HuH-7.5 (cell line): ENCODE measurements around the gene DNAH10.

Source experiments
- DNase-seq: peaks from one replicate; pipeline ENCODE4 v3.0.0; 2011; ENCODE audit warnings: low spot score

Gene DNAH10

DNA sequence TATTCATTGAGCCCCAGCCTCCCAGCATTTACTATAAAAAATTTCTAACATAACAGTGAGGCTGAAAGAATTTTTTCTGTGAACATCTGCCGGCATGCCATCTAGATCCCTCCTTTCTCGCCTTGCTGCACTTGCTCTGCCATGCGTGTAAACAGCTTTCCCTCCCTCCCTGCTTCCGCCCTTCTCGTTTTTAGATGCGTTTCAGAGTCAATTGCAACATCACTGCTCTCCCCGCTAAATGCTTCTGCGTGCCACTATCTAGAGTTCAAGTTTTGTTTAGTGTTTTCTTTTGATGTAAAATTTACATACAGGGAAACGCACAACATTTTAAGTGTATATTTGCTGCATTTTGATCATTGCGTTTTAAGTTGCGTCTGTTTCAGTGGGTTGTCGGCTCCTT is 126.9 kb downstream of the DNAH10 start:
- no peak for DNase-seq

GRCh38 chr12:123889848-123890535 is 127.9 kb downstream of the DNAH10 start:
- no peak for DNase-seq

DNA sequence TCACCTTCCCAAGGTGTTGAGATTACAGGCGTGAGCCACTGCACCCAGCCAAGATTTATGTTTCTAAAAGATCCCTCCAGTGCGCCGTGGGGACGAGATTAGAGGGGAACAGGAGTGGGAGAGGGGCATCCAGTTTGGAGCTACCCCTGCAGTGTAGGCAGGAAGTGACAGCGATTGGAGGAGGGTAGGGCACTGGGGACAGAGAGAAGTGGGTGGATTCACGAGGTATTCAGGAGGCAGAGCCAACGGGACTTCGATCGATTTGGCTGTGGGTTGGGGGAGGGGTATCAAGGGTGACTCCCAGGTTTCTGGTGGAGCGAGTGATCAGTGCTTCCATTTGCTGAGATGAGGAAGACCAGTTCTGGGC is 128.4 kb downstream of the DNAH10 start:
- no peak for DNase-seq

DNA sequence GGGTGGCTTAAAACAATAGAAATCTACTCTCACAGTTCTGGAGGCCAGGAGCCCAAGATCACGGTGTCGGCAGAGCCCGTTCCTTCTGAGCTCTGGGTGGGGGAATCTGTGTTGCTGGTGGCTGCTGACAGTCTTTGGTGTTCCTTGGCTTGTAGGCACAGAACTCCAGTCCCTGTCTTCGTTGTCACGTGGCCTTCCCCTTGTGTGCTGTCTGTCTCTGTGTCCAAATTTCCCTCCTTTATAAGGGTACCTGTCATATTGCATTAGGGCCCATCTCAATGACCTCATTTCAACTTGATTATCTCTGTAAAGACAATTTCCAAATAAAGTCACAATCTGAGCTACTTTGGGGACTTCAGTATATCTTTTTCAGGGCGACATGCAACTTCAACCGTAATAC is 128.9 kb downstream of the DNAH10 start:
- DNase-seq: no peak

DNA sequence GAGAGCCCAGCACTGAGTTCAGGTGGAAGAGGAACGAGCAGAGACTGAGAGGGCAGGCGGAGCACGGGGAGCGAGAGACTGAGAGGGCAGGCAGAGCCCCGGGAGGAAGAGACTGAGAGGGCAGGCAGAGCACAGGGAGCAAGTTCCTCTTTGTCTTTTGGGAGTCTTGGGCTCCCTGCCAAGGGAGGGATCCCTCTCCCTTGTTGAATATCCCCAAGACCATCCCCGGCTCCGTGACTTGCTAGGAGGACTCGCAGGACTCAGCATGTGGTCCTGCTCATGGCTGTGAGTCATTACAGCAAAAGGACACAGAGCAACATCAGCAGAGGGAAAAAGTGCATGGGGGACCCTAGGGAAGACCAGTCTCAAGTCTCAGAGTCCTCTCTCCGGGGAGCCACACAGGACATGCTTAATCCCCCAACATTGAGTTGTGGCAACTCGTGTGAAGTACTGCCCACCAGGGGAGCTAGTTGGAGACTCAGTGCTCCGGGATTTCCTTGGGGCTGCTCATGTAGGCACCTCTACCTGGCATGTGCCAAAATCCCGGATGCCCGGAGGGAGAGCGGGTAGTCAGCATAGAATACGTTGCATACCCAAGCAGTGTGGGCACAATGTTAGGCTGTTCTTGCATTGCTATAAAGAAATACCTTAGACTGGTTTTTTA is 129.5 kb downstream of the DNAH10 start:
- no peak for DNase-seq

- no peak for DNase-seq
Observed at GRCh38 chr12:123892180-123892559, 130.1 kb downstream of the DNAH10 start.

DNA sequence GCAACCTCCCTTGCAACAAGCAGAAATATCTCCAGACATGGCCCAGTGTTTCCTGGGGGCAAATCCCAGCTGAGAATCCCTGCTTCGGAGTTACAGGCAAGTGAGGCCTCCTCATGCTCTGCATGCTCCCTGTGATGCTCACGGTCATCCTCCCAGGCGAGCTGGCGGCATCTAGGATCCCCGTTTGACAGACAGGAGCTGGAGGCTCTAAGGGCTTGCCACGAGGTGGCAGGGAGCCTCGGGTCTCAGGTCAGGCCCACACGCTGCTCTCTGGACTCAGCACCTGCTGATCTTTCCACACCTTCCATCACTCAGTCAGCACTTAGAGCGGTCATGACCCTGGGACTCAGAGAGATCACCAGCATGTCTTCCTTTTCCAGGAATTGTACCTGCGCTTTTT is 130.8 kb downstream of the DNAH10 start:
- no peak for DNase-seq

DNA sequence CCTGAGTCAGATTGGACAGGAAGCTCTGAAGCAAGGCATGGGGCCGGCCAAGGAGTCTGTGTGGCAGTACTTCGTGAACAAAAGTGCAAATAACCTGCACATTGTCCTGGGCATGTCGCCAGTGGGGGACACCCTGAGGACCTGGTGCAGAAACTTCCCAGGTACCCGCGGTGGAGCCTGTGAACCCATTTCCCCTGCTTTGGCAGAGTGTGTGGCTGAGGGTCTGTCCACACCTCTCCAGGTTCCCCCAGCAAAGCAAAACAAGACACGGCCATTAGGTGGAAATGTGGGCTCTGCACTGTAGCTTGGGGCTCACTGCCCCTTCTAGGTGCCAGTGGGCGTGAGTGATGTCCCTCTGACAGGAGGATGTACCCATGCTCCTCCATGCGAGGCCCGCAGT is 131.2 kb downstream of the DNAH10 start:
- DNase-seq: no peak

DNA sequence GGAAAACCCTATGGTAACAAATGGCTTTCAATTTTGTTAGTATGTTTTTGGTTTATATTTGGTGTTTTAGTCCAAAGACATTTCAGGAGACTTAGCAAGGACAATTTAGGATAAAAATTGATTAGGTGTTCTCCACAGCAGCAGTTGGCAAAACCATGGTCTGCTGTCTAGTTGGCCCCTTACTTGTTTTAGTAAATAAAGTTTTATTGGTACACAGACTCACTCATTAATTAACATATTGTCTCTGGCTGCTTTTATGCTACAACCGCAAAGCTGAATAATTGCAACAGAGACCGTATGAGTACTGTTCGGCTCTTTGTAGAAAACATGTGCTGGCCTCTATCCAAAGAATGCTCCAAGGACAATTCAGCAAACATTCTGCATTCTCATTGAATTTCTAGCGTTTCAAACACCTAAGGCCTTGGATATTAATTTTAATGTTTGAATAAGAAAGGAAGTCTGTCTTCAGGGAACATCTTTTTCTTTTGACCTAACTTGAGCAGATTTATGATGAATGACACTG is 132.8 kb downstream of the DNAH10 start:
- no peak for DNase-seq

GRCh38 chr12:123895451-123895850 is 133.3 kb downstream of the DNAH10 start:
- no peak for DNase-seq

DNA sequence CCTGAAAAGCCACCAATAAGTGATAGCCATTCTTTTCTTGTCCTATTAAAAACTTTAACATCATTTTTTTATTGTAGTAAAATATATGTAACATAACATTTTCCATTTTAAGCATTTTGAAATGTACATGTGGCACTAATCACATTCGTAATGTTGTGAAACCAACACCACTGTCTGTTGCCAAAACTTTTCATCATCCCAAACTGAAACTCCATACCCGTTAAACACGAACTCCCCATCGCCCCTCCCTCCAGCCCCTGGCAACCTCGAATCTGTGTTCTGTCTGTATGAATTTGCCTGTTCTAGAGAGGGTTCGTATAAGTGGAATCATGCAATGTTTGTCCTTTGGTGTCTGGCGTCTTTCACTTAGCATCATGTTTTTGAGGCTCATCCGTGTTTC is 134.7 kb downstream of the DNAH10 start:
- DNase-seq: no peak

DNA sequence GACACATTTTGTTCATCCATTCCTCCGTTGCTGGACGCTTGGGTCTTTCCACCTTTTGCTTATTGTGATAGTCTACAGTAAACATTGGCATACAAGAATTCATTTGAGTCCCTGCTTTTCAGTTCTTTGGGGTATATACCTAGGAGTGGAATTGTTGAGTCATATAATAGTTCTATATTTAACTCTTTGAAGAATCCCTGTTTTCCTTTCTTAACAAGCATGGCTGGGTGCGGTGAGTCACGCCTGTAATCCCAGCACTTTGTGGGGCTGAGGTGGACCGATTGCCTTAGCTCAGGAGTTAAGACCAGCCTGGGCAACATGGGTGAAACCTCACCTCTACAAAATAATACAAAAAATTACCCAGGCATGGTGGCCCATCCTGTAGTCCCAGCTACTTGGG is 135.1 kb downstream of the DNAH10 start:
- no peak for DNase-seq

DNA sequence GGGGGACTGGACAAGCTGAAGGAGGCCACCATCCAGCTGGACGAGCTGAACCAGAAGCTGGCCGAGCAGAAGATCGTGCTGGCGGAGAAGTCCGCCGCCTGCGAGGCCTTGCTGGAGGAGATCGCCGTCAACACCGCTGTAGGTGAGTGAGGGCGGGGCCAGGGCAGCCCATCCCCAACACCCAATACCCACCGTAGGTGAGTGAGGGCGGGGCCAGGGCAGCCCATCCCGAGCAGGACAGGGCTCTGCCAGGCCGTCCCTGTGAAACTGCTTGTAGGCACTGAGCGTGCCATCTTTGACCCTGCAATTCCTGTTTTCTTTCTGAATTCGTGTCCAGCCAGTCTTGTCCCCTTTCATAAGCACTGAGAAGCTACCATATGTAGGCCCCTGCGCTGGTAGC is 136.6 kb downstream of the DNAH10 start:
- DNase-seq: no peak

DNA sequence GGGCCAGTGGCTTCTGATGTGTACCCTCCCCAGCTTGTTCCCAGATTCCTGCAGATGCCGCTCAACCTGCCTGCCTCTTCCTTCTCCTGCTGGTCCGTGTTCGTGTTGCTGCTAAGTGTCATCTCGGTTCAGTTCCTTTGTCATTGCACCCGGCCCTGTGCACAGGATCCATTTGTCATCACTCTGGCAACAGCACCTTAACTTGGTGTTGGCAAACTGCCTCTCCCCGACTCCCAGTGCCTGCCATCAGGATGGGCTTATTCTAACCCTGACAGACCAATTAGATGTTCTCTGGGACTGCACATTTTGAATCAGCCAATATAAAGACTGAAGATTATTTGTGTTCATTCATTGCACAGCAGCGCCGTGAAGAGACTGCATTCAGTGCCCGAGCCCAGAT is 137.3 kb downstream of the DNAH10 start:
- DNase-seq: no peak

- no peak for DNase-seq
Observed at GRCh38 chr12:123900871-123901376, 138.8 kb downstream of the DNAH10 start.

- no peak for DNase-seq
Observed at GRCh38 chr12:123902821-123903220, 140.7 kb downstream of the DNAH10 start.

DNA sequence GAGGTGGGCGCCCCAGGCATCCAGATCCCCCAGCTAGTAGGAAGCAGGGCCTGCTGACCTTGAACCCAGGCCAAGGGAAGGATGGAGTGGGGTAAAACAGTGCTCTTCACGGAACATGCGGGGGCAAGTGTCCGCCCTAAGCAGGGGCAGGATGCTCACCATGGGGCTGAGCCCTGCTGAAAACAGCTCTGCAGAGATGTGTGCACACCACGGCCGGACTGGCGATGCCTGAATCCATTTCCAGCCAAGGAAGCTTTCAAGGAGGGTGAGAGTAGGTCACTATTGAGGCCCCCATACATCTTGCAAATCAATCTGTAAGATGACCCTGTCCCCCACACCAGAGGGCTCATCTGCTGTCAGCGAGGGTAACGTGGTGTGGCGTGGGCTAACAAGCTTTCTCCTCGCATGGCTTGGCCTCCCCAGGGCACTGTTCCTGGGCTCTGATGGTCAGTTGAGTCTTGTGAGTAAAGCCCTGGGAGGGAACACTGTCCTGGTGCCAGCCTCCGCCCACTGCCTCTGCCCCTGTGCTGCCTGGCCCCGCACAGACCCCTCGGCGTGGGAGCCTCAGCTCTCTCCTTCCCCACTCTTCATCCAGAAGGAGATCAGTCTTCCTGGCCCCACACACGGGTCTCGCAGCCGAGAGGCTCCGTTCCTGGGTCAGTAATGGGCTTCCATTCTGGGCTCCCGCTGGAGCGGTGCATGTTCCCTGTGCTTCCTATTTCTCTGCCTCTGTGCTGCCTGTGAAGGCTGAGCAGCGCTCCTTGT is 141.4 kb downstream of the DNAH10 start:
- DNase-seq: no peak

DNA sequence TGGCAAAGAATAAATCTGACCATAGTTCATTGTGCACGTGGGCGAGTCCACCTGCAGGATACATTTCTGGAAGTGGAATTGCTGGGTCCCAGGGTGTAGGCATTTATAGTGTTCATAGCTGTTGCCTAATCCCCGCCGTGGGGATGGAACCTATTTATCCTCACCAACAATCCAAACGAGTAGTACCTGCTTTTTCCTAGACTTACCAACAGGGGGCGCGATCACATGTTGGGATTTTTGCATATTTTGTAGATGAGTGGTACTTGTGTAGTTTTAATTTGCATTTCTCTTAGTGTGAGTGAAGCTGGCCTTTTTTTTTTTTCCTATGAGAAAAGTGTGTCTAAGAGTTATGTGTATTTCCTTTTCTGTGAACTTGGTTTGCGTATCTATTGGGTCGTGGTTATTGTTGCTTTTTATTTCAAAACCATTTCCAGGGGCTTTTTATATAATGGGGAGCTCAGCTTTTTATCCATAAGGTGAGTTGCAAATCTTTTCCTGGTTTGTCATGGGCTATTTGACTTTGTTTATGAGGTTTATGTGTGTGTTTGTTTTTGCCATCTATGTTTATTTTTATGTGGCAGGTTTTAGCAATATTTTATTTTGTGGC is 143.3 kb downstream of the DNAH10 start:
- DNase-seq: peak; percentile 43

DNA sequence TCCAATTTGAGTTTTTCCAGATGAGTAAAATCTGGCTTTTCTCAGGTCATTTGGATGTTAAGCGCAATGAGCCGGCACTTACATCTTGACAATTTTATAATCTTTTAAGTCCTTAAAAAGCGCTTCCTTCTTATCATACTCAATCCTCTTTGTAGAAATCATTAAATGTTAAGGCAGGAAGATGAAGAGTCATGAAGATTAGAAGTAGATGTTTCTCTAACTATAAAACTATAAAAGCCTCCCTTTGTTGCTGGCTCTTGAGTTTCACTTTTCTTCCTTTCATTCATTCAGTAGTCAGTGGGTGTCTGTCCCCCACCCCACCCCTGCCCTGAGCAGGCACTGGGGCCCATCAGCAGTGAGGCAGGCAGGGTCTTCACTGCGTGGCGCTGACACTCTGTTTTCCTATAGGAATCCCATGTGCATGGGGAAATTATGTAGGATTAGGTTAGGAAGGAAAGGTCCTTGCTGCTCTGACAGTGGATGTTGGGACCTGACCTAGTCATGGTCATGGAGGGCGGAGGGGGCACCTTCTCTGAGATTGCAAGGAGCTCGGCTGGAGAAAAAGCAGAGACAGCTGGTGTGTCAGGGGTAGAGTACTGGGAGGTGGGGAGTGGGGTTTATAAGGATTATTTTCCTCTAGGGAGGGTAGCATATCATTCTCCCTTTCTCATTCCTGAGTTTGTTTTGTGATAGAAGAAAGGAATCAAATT is 144.8 kb downstream of the DNAH10 start:
- DNase-seq: no peak

- no peak for DNase-seq
Observed at GRCh38 chr12:123907726-123908476, 145.8 kb downstream of the DNAH10 start.
